Esophagus muscularis mucosa (tissue), 4 donors: Measurements from ENCODE around the gene PLPP2. TPM values are rescaled to one million over a fixed set of nuclear protein-coding genes. Genes with fewer than 3 reads are reported as not detected.

ENCODE experiments used
- DNase-seq: peaks from one replicate; pipeline ENCODE4 v3.0.0-alpha.2; 2017; ENCODE audit errors: extremely low spot score
- H3K27ac ChIP-seq, 4 donors: fragments of 200-600 bp; sonication (generic); replicated peaks in 1 of 4; 1 replicate in 3 of 4; 2 replicates in 1 of 4; pipeline ENCODE4 v1.5.1; 2016 to 2019; ENCODE audit warnings: mild to moderate bottlenecking in 1 of 4
- H3K27me3 ChIP-seq, 4 donors: fragments of 200-600 bp; sonication (generic); one replicate each; pipeline versions ENCODE4 v1.5.1 to v1.6.0; 2016 to 2019
- H3K36me3 ChIP-seq, 4 donors: fragments of 200-600 bp; sonication (generic); one replicate each; pipeline ENCODE4 v1.5.1; 2016 to 2019
- H3K4me1 ChIP-seq, 4 donors: fragments of 200-600 bp; sonication (generic); one replicate each; pipeline ENCODE4 v1.5.1; 2016 to 2019
- H3K4me3 ChIP-seq, 4 donors: fragments of 200-600 bp; sonication (generic); 1 replicate in 2 of 4; 2 replicates in 2 of 4; pipeline ENCODE4 v1.5.1; 2016 to 2019; ENCODE audit warnings: mild to moderate bottlenecking in 4 of 4, moderate library complexity in 1 of 4
- H3K9me3 ChIP-seq, 4 donors: fragments of 200-600 bp; sonication (generic); 1 replicate in 3 of 4; 2 replicates in 1 of 4; pipeline ENCODE4 v1.5.1; 2016 to 2019
- CTCF ChIP-seq, 3 experiments: fragments of 200-600 bp in 2 of 3; fragments of 450-650 bp in 1 of 3; sonication (generic) in 2 of 3; IDR thresholded peaks; one replicate each; pipeline ENCODE4 v1.5.1; 2017 to 2019; ENCODE audit warnings: antibody characterized with exemption in 3 of 3, mild to moderate bottlenecking in 2 of 3, moderate library complexity in 1 of 3
- EP300 ChIP-seq: sonication (generic); formaldehyde crosslinking; IDR thresholded peaks from one replicate; pipeline ENCODE4 v1.6.1; 2017; ENCODE audit warnings: antibody characterized with exemption
- POLR2A ChIP-seq: fragments of 450-650 bp; IDR thresholded peaks from one replicate; pipeline ENCODE4 v1.6.1; 2017; ENCODE audit warnings: antibody characterized with exemption, moderate library complexity, mild to moderate bottlenecking, low read depth
- POLR2AphosphoS5 ChIP-seq, 2 donors: sonication (generic); formaldehyde crosslinking; IDR thresholded peaks; one replicate each; pipeline ENCODE4 v1.6.1; 2017; ENCODE audit warnings: antibody characterized with exemption in 2 of 2
- WGBS: methylation state at CpG from one replicate; pipeline ENCODE4 v1.1.5; 2018; 5-methylcytosine and 5-hydroxymethylcytosine counted together
- intact Hi-C: fragments of 100-400 bp; cut with DNase I; formaldehyde crosslinking; loops from one replicate; pipeline ENCODE4 v1.15.1; 2023
- total RNA-seq, 4 donors: library from RNA; depleted of rRNA; stranded (reverse); fragments of >200 nt; gene quantifications; one replicate each; pipeline versions ENCODE4 v1.1.0 to v1.2.1, GENCODE V29; 2016

Gene PLPP2
- total RNA-seq, 4 donors from 2014 or later: 2.1 to 9.1 (median 5.0) TPM

GRCh38 chr19:311813-312261 lies 20.6 kb upstream of the PLPP2 start:
- H3K4me1 ChIP-seq: peaks cover 9 to 15% (median 12%) of the 10 kb centered on the region in 4 donors
- peaks cover 45 to 83% (median 77%) of the 10 kb centered on the region in 4 donors for H3K36me3 ChIP-seq
- H3K27me3 ChIP-seq: no peaks in the 10 kb centered on the region
- peak overlapping the region; percentile 38 to 54 (median 44) for H3K4me3 ChIP-seq
- no peak for DNase-seq
- WGBS: 85% methylated on average over 25 of the region's 33 CpGs
- intact Hi-C loops: no loop called here
- peak overlapping the region in 3 of 4 donors; percentile 55 to 71 (median 64) for H3K27ac ChIP-seq
- H3K9me3 ChIP-seq: no peaks in the 10 kb centered on the region
- TF ChIP-seq CTCF (IDR thresholded peaks at IDR 0.05): no peak
- peak; percentile 7 to 69 for TF ChIP-seq POLR2AphosphoS5 (IDR thresholded peaks at IDR 0.05)

- Histone ChIP-seq H3K36me3 (peaks cover 51 to 83% (median 78%) of the 10 kb centered on the region in 4 donors), H3K9me3 (no peaks in the 10 kb centered on the region), H3K4me3 (peak overlapping the region; percentile 38 to 54 (median 44)), H3K4me1 (peaks cover 10 to 15% (median 12%) of the 10 kb centered on the region in 4 donors), H3K27ac (peak overlapping the region; percentile 28 to 71 (median 60)), H3K27me3 (no peaks in the 10 kb centered on the region)
- intact Hi-C loops: no loop called here
- WGBS: 87% methylated on average over 11 of the region's 24 CpGs
- TF ChIP-seq POLR2A: no peak
- no peak for TF ChIP-seq CTCF (IDR thresholded peaks at IDR 0.05)
- TF ChIP-seq POLR2AphosphoS5 (IDR thresholded peaks at IDR 0.05): no peak
- TF ChIP-seq EP300: no peak
- DNase-seq: no peak
Measured at GRCh38 chr19:310781-311496, 19.7 kb upstream of the PLPP2 start.

GRCh38 chr19:310141-310651 lies 19.0 kb upstream of the PLPP2 start:
- Histone ChIP-seq H3K27me3 (no peaks in the 10 kb centered on the region), H3K4me3 (peak overlapping the region; percentile 38 to 54 (median 44)), H3K9me3 (no peaks in the 10 kb centered on the region), H3K36me3 (peaks cover 53 to 84% (median 82%) of the 10 kb centered on the region in 4 donors), H3K27ac (peak overlapping the region; percentile 28 to 71 (median 60)), H3K4me1 (peaks cover 10 to 15% (median 12%) of the 10 kb centered on the region in 4 donors)
- intact Hi-C loops: no loop called here
- WGBS: 50% methylated on average over 18 of the region's 30 CpGs
- DNase-seq: no peak
- TF ChIP-seq EP300: no peak
- TF ChIP-seq POLR2A: no peak
- no peak for TF ChIP-seq CTCF (IDR thresholded peaks at IDR 0.05)
- no peak for TF ChIP-seq POLR2AphosphoS5 (IDR thresholded peaks at IDR 0.05)

- peaks cover 10 to 15% (median 12%) of the 10 kb centered on the region in 4 donors for H3K4me1 ChIP-seq
- peak overlapping the region; percentile 38 to 54 (median 44) for H3K4me3 ChIP-seq
- peak overlapping the region in 3 of 4 donors; percentile 19 to 27 (median 23) for H3K27ac ChIP-seq
- H3K9me3 ChIP-seq: no peaks in the 10 kb centered on the region
- TF ChIP-seq CTCF (IDR thresholded peaks at IDR 0.05): no peak
- TF ChIP-seq POLR2A: no peak
- TF ChIP-seq EP300: no peak
- TF ChIP-seq POLR2AphosphoS5 (IDR thresholded peaks at IDR 0.05): no peak
- no peak for DNase-seq
- H3K27me3 ChIP-seq: no peaks in the 10 kb centered on the region
- intact Hi-C loops: no loop called here
- WGBS: 92% methylated on average over 10 of the region's 14 CpGs
- peaks cover 54 to 83% (median 81%) of the 10 kb centered on the region in 4 donors for H3K36me3 ChIP-seq
Measured at GRCh38 chr19:309206-309565, 18.0 kb upstream of the PLPP2 start.
